BJ (cell line): ENCODE data around the gene RABGEF1. TPM values are rescaled to one million over a fixed set of nuclear protein-coding genes. Genes with fewer than 3 reads are reported as not detected.
"Not testable (repeated sequence)": the region's sequence is repeated elsewhere in the genome, so short reads cannot be mapped to it uniquely, and the experiment has no call there.

Source experiments
- CTCF ChIA-PET: fragments of 350-600 bp; formaldehyde crosslinking; extraction: SDS; loops from one replicate; lab custom pipeline; 2021; ENCODE audit warnings: antibody characterized with exemption, inconsistent platforms; lab: Yijun Ruan, JAX
- POLR2A ChIA-PET: fragments of 300-600 bp; sonication (Branson Sonifier 250); formaldehyde crosslinking; extraction: SDS; loops from one replicate; lab custom pipeline; 2021; ENCODE audit warnings: antibody characterized with exemption; lab: Charles Lee
- DNase-seq: peaks from one replicate; pipeline ENCODE4 v3.0.0-alpha.2; 2011; ENCODE audit warnings: low read depth
- H3K27me3 ChIP-seq: 2 replicates; pipeline ENCODE4 v1.6.0; 2011; ENCODE audit warnings: low read length; ENCODE audit not compliant: control insufficient read depth, insufficient read depth
- H3K36me3 ChIP-seq: 2 replicates; pipeline ENCODE4 v1.5.1; 2011; ENCODE audit warnings: low read length; ENCODE audit not compliant: control insufficient read depth, insufficient read depth
- H3K4me3 ChIP-seq: 2 replicates; pipeline ENCODE4 v1.5.1; 2011; ENCODE audit warnings: low read depth, mild to moderate bottlenecking, control low read depth, low read length
- polyA plus RNA-seq: library from polyadenylated mRNA; depleted of rRNA; stranded (reverse); fragments of >200 nt; gene quantifications from 2 replicates; pipeline ENCODE4 v1.2.3, GENCODE V29; 2011
- TF ChIP-seq, protein P1 (sequence below): IDR thresholded peaks from 2 replicates; pipeline ENCODE4 v1.5.1; 2011; ENCODE audit warnings: low read depth, mild to moderate bottlenecking, control low read depth, inconsistent platforms, low read length, moderate library complexity; ENCODE audit not compliant: insufficient read depth

The RABGEF1 gene
- polyA plus RNA-seq, 1 experiment = 61.0 TPM

DNA sequence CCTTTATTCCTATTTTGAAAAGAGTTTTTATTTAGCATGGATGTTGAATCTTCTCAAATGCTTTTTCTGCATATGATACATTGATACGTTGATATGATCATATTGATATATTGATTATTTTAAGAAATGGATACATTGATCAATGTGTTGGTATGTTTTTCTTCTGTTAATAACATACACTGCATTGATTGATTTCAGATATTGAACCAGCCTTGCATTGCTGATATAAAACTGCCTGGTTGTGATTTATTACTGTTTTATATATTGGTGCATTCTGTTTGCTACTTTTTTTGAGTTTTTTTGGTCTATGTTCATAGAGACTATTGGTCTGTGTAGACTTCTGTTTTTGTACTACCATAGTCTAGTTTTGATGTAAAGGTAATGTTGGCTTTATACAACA is 26.8 kb upstream of the RABGEF1 start:
- DNase-seq = no peak
- TF ChIP-seq, protein P1, sequence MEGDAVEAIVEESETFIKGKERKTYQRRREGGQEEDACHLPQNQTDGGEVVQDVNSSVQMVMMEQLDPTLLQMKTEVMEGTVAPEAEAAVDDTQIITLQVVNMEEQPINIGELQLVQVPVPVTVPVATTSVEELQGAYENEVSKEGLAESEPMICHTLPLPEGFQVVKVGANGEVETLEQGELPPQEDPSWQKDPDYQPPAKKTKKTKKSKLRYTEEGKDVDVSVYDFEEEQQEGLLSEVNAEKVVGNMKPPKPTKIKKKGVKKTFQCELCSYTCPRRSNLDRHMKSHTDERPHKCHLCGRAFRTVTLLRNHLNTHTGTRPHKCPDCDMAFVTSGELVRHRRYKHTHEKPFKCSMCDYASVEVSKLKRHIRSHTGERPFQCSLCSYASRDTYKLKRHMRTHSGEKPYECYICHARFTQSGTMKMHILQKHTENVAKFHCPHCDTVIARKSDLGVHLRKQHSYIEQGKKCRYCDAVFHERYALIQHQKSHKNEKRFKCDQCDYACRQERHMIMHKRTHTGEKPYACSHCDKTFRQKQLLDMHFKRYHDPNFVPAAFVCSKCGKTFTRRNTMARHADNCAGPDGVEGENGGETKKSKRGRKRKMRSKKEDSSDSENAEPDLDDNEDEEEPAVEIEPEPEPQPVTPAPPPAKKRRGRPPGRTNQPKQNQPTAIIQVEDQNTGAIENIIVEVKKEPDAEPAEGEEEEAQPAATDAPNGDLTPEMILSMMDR = no peak
- Histone ChIP-seq H3K4me3 (no peak overlapping the region), H3K27me3 (no peaks in the 10 kb centered on the region), H3K36me3 (peaks cover 3% of the 10 kb centered on the region; the same call in 1 of the 2 replicates)
- CTCF ChIA-PET = no interaction called here
- POLR2A ChIA-PET = no interaction called here

- DNase-seq, H3K36me3 ChIP-seq, H3K27me3 ChIP-seq, H3K4me3 ChIP-seq, POLR2A ChIA-PET: not testable (repeated sequence)
- CTCF ChIA-PET = interaction anchor here (0.6 kb wide), 1 partner anchor 124 kb away, joined by 3 read pairs; no protein-coding TSS in a partner anchor
Observed at GRCh38 chr7:66716634-66717033, 23.9 kb upstream of the RABGEF1 start.

DNA sequence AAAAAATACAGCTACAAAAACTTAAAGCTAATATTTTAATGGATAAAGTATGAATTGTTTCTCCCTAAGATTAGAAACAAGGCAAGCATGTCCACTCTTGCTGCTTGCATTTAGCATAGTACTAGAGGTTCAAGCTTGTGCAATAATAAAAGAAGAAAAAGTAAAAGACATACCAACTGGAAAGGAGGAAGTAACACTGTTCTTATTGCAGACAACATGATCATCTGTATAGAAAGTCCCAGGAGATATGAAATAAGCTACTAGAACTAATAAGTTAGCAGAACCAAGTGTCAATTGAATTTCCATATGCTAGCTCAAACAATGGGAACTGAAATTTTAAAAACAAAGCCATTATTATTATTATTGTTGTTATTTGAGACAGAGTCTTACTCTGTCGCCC is 20.0 kb upstream of the RABGEF1 start:
- H3K36me3 ChIP-seq = peaks cover 7% of the 10 kb centered on the region
- TF ChIP-seq, protein P1 = no peak
- CTCF ChIA-PET = interaction anchor here (0.6 kb wide), 2 partner anchors 14 to 34 kb away, joined by 3 to 4 read pairs; no protein-coding TSS in a partner anchor
- H3K4me3 ChIP-seq = no peak overlapping the region
- POLR2A ChIA-PET = no interaction called here
- DNase-seq = no peak
- no peaks in the 10 kb centered on the region for H3K27me3 ChIP-seq

DNA sequence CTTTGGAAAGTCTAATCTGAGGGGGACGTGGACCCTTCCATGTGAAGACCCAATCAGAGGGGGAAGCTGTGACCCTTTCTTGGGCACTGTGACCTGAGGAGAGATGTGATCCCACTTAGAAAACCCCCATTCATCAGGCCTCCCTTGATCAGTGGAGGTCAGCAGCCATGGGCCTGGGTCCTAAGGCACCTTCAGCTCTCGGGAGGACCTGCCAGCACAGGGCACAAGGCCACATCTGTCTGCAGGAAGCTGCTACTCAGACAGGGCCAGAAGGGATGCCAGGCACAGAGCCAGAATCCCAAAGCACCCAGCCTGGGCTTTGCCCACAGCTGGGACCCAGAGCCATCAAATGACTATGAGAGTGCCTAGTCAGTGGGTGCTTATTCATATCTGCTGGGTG is 14.7 kb upstream of the RABGEF1 start:
- TF ChIP-seq, protein P1 = no peak
- Histone ChIP-seq H3K27me3 (no peaks in the 10 kb centered on the region), H3K36me3 (peaks cover 9% of the 10 kb centered on the region), H3K4me3 (no peak overlapping the region)
- DNase-seq = no peak
- CTCF ChIA-PET = no interaction called here
- POLR2A ChIA-PET = no interaction called here

DNA sequence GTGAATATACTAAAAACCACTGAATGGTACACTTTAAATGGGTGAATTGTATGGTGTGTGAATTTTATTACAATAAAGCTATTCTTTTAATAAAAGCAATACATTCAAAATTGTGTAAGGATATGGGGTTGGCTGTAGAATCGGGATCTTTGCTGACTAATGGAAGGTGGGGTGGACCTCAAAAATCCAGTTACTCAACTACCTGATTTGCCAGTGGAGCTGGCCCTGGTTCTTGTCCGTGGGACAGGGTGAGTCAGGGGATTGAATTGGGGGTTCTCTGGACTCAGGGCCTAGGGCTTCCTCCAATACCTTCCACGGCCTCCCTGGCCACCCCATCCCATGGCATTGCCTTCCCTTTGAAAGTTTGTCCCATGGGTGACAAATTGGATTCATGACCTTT is 13.5 kb upstream of the RABGEF1 start:
- Histone ChIP-seq H3K36me3 (peaks cover 8% of the 10 kb centered on the region), H3K4me3 (no peak overlapping the region), H3K27me3 (no peaks in the 10 kb centered on the region)
- TF ChIP-seq, protein P1 = no peak
- POLR2A ChIA-PET = no interaction called here
- CTCF ChIA-PET = interaction anchor here (1.0 kb wide), 1 partner anchor 11 kb away, joined by 3 read pairs; no protein-coding TSS in a partner anchor
- no peak for DNase-seq

- TF ChIP-seq, protein P1 = no peak
- POLR2A ChIA-PET = no interaction called here
- DNase-seq = no peak
- H3K27me3 ChIP-seq = no peaks in the 10 kb centered on the region
- H3K36me3 ChIP-seq = peaks cover 9% of the 10 kb centered on the region
- no peak overlapping the region for H3K4me3 ChIP-seq
- CTCF ChIA-PET = no interaction called here
Observed at GRCh38 chr7:66728571-66728970, 12.0 kb upstream of the RABGEF1 start.
